Body of pancreas (tissue), 4 donors: ENCODE results near the gene ANXA8. TPM values are rescaled to one million over a fixed set of nuclear protein-coding genes. Genes with fewer than 3 reads are reported as not detected.
"Not testable (repeated sequence)": the region's sequence is repeated elsewhere in the genome, so short reads cannot be mapped to it uniquely, and the experiment has no call there.

Experiments
- ATAC-seq: fragments of 150-250 bp; one replicate; pipeline ENCODE4 v1.9.1; 2016
- DNase-seq, 4 donors: peaks; one replicate each; pipeline ENCODE4 v3.0.0-alpha.2; 2019
- H3K27ac ChIP-seq, 4 donors: fragments of 200-600 bp; sonication (generic); 1 replicate in 3 of 4; 2 replicates in 1 of 4; pipeline versions ENCODE4 v1.5.1 to v1.6.1; 2016 to 2019; ENCODE audit warnings: mild to moderate bottlenecking in 1 of 4, mixed read lengths in 1 of 4, moderate library complexity in 1 of 4
- H3K27me3 ChIP-seq, 2 donors: fragments of 200-600 bp; sonication (generic); one replicate each; pipeline ENCODE4 v1.6.0; 2016; ENCODE audit warnings: mild to moderate bottlenecking in 1 of 2
- H3K36me3 ChIP-seq, 2 donors: fragments of 200-600 bp; sonication (generic); replicated peaks in 1 of 2; 2 replicates each; pipeline ENCODE4 v1.5.1; 2016; ENCODE audit warnings: low read depth in 2 of 2; ENCODE audit not compliant: insufficient read depth in 1 of 2
- H3K4me1 ChIP-seq: fragments of 200-600 bp; sonication (generic); one replicate; pipeline ENCODE4 v1.6.0; 2016
- H3K4me3 ChIP-seq, 2 donors: fragments of 200-600 bp; sonication (generic); 1 replicate in 1 of 2; 2 replicates in 1 of 2; pipeline ENCODE4 v1.5.1; 2016 to 2019
- H3K9me3 ChIP-seq, 3 donors: fragments of 200-600 bp; sonication (generic); 1 replicate in 2 of 3; 2 replicates in 1 of 3; pipeline ENCODE4 v1.5.1; 2016
- WGBS, 2 donors: methylation state at CpG; one replicate each; pipeline ENCODE4 v1.1.5; 2017; 5-methylcytosine and 5-hydroxymethylcytosine counted together
- intact Hi-C: fragments of 100-400 bp; cut with DNase I; formaldehyde crosslinking; loops from one replicate; pipeline ENCODE4 v1.15.1; 2023
- total RNA-seq, 2 donors: library from RNA; depleted of rRNA; stranded (reverse); fragments of >200 nt; gene quantifications; one replicate each; pipeline ENCODE4 v1.1.0, GENCODE V29; 2016

The ANXA8 gene
- not detected for total RNA-seq

- H3K27ac ChIP-seq, H3K9me3 ChIP-seq, H3K4me3 ChIP-seq, intact Hi-C loops, H3K36me3 ChIP-seq, H3K27me3 ChIP-seq, H3K4me1 ChIP-seq, DNase-seq, ATAC-seq: not testable (repeated sequence)
- WGBS, 2 donors: 84 to 89% methylated on average over 4 to 9 of the region's 11 CpGs
Observed at GRCh38 chr10:47483923-47484322, at the start of gene ANXA8. TSS of gene ANXA8 (minus strand) at chr10:47484115. CDS start at chr10:47483933, 182 bp downstream.

- intact Hi-C loops, ATAC-seq, H3K4me3 ChIP-seq: not testable (repeated sequence)
Observed at GRCh38 chr10:47523475-47523874, 39.6 kb upstream of the ANXA8 start, which contains the start of gene AGAP9. TSS of gene AGAP9 (minus strand) at chr10:47523638. CDS start at chr10:47523526, 112 bp downstream.

GRCh38 chr10:47502313-47502712 is 18.4 kb upstream of the ANXA8 start:
- intact Hi-C loops, H3K36me3 ChIP-seq, H3K9me3 ChIP-seq, DNase-seq, ATAC-seq, H3K27me3 ChIP-seq, H3K27ac ChIP-seq, H3K4me1 ChIP-seq, H3K4me3 ChIP-seq: not testable (repeated sequence)
- 60 to 82% methylated on average over 1 to 6 of the region's 9 CpGs for WGBS, 2 donors

More at GRCh38 chr10:47523475-47523874, 39.6 kb upstream of the ANXA8 start, which contains the start of gene AGAP9:
- not testable (repeated sequence) for H3K27me3 ChIP-seq, H3K36me3 ChIP-seq, H3K27ac ChIP-seq, H3K4me1 ChIP-seq, H3K9me3 ChIP-seq, DNase-seq
- no CpG with 5 or more reads among the region's 20 CpGs for WGBS, 2 donors

GRCh38 chr10:47494226-47494625 is 10.3 kb upstream of the ANXA8 start:
- H3K27ac ChIP-seq, H3K9me3 ChIP-seq: not testable (repeated sequence)
- WGBS, 2 donors: 50% methylated on average over 1 of the region's 6 CpGs; no CpG with 5 or more reads in 1 of the 2 donors

GRCh38 chr10:47491600-47491999 is 7.7 kb upstream of the ANXA8 start, which contains the start of gene FAM25G:
TSS of gene FAM25G (minus strand) at chr10:47491700. CDS start at chr10:47491674, 26 bp downstream.
- DNase-seq, ATAC-seq, intact Hi-C loops, H3K9me3 ChIP-seq, H3K4me1 ChIP-seq, H3K27ac ChIP-seq, H3K4me3 ChIP-seq, H3K27me3 ChIP-seq, H3K36me3 ChIP-seq: not testable (repeated sequence)
- WGBS, 2 donors: no CpG with 5 or more reads among the region's 9 CpGs

More at GRCh38 chr10:47494226-47494625, 10.3 kb upstream of the ANXA8 start:
- DNase-seq, intact Hi-C loops, H3K4me1 ChIP-seq, ATAC-seq, H3K4me3 ChIP-seq, H3K27me3 ChIP-seq, H3K36me3 ChIP-seq: not testable (repeated sequence)

GRCh38 chr10:47489630-47490029 is 5.7 kb upstream of the ANXA8 start:
- H3K9me3 ChIP-seq, H3K27me3 ChIP-seq, H3K4me3 ChIP-seq, H3K4me1 ChIP-seq, DNase-seq, H3K36me3 ChIP-seq, ATAC-seq, H3K27ac ChIP-seq, intact Hi-C loops: not testable (repeated sequence)
- no CpG with 5 or more reads among the region's 7 CpGs for WGBS, 2 donors

GRCh38 chr10:47485943-47486342 is 2.0 kb upstream of the ANXA8 start:
- H3K36me3 ChIP-seq, H3K27me3 ChIP-seq, H3K9me3 ChIP-seq, DNase-seq, H3K27ac ChIP-seq, intact Hi-C loops, H3K4me1 ChIP-seq, H3K4me3 ChIP-seq, ATAC-seq: not testable (repeated sequence)
- WGBS, 2 donors: 54 to 77% methylated on average over 2 of the region's 4 CpGs

GRCh38 chr10:47484786-47485185 is 871 bp upstream of the ANXA8 start:
- H3K27ac ChIP-seq, H3K4me3 ChIP-seq, H3K4me1 ChIP-seq, H3K27me3 ChIP-seq, H3K36me3 ChIP-seq, ATAC-seq, DNase-seq, H3K9me3 ChIP-seq, intact Hi-C loops: not testable (repeated sequence)
- WGBS, 2 donors: 85 to 96% methylated on average over 7 to 10 of the region's 11 CpGs

- no CpG with 5 or more reads among the region's 1 CpG for WGBS, 2 donors
- intact Hi-C loops, H3K36me3 ChIP-seq, H3K9me3 ChIP-seq, H3K27me3 ChIP-seq, H3K27ac ChIP-seq, H3K4me3 ChIP-seq, ATAC-seq, H3K4me1 ChIP-seq, DNase-seq: not testable (repeated sequence)
Observed at GRCh38 chr10:47482367-47482766, 1.5 kb downstream of the ANXA8 start.

GRCh38 chr10:47481768-47482181 is 2.1 kb downstream of the ANXA8 start:
- DNase-seq, intact Hi-C loops, H3K27me3 ChIP-seq, H3K36me3 ChIP-seq, H3K9me3 ChIP-seq, H3K4me3 ChIP-seq, H3K27ac ChIP-seq, ATAC-seq, H3K4me1 ChIP-seq: not testable (repeated sequence)
- WGBS, 2 donors: 83% methylated on average over 3 of the region's 6 CpGs; no CpG with 5 or more reads in 1 of the 2 donors

GRCh38 chr10:47481182-47481766 is 2.6 kb downstream of the ANXA8 start:
- DNase-seq, H3K27ac ChIP-seq, H3K9me3 ChIP-seq, ATAC-seq, H3K4me3 ChIP-seq, H3K4me1 ChIP-seq, H3K27me3 ChIP-seq, H3K36me3 ChIP-seq, intact Hi-C loops: not testable (repeated sequence)
- 0% methylated on average over 1 of the region's 10 CpGs; no CpG with 5 or more reads in 1 of the 2 donors for WGBS, 2 donors

- H3K27me3 ChIP-seq, ATAC-seq, intact Hi-C loops, H3K4me3 ChIP-seq, H3K4me1 ChIP-seq, DNase-seq, H3K36me3 ChIP-seq, H3K9me3 ChIP-seq, H3K27ac ChIP-seq: not testable (repeated sequence)
- no CpG with 5 or more reads among the region's 3 CpGs for WGBS, 2 donors
Observed at GRCh38 chr10:47480133-47480532, 3.8 kb downstream of the ANXA8 start.
